ENCODE measurements around the gene TMEM198.

TMEM198 gene

DNA sequence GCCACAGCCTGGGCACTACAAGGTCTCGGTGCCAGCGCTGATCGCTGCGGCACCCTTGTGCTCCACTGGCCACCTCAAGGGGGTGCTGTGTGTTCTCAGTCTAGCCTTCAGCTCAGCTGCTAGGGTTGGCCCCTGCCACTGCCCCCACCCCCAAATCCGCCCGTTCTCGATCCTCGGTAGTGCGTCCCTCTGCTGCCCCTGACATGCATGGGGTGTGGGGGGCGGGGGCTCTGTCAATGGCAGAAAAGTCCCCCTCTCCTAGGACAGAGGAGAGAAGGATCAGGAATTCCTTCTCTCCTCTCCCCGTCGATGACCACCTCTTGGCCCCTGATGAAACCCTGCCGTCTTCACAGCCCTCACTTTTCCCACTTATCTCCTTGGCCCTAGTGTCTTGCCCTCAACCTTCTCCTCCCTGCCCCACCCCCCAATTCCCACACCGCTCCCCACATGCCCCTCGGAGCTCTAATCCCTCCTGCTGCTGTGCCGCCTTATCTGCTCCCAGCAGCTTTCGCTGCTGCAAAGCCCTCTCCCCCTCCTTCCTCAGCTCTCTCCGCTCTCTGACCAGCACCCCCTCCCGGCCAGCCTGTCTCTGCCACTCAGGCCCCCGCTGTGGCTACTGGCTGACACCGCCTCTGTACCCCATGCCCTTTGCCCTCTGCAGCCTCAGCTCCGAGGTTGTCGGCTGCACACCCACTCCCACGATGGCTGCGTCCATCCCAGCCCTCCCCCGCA lies 33.9 kb upstream of the TMEM198 start:
- DNase-seq: peak; percentile 22 to 26

DNA sequence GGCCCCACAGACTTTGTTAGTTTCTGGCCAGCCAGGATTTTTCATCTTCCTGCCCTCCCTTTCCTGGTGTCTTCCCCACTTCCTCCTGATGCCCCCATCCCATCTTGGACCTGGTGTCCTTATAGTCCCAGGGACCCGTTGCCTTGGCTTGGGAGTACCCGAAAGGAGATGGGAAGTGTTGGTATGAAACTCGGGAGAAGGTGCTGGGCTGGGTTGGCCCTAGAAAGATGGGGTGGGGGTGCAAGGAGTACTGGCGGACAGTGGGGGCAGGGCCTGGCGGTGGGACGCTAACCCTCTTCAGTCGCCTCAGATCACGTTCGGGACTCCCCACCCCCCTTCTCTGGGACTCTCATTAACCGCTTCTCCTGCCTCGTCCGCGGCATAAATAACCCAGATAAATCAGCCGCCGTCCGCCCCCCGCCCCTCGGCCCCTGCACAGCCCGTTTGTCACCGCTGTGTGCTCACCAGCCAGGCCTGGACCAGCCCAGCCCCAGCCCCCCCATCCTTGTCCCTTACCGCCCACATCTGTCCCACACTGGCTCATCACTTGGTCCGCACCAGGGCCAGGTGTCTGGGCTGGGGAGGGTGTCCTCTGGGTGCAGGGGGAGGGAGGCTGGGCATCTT lies 33.2 kb upstream of the TMEM198 start:
- no peak for DNase-seq

DNA sequence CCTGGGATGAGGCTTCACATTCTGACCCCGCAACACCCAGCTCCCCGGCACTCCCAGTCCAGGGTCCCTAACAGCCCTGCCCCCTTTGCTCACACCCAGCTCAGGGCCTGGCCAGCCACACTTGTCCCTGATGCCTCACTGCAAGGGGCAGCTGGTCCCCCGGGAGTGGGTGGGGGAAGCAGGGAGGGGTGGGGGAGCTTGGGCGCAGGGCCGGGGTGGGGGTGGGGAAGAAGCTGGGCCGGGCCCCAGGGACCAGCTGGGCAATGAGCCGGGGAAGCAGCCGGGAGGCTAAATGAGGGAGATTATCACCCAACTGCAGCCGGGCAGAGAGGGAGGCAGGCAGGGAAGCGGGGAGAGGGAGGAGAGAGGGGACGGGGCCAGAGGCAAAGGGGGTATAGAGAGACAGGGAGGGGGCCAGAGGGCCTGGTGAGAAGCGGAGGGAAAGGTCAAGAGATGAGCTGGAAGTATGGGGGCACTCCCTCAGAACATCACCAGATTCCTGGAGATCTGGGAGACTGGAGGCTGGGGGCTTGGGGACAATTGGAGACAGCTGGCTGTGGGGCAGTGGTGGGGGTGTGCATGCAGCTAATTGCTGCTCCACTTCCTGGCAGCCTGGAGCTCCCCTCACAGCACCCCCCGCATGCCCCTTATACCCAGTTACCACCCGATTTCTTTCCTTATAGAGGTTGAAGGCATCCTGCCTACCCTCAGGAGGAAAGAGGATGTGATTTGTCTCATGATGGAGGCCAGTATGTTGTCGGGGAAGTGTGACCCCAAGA lies 32.1 kb upstream of the TMEM198 start:
- DNase-seq: no peak

DNA sequence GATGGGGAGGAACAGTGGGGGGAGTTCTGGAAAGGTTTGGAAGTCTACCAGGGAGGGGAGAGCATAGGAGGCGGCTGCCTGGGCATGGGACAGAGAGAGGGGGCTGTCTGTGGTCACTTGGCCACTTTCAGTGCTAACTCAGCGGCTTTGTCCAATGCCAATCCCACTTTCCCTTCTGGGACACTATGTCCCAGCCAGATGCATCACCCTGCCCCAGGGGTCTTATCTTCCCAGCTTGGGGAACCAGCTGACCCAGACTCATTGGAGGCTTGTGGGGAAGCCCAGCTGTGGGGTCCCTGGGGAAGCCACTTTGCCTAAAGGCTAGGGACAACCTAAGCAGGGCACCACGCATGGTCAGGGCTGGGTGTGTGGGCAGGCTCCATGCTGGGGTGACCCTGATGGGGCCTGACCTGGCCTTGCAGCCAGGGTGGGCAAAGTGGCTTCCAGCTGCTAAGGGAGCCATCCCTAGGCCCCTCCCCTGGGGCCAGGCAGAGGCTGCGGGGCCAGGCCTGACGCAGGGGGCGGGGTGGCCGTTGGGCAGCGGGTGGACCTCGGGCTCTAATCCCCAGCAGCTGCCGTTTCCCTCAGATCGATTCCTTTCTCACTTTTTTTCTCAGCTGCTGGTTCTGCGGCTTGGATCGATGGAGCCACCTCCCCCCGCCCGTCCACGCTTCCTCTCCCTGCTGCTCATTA lies 31.2 kb upstream of the TMEM198 start:
- no peak for DNase-seq

DNA sequence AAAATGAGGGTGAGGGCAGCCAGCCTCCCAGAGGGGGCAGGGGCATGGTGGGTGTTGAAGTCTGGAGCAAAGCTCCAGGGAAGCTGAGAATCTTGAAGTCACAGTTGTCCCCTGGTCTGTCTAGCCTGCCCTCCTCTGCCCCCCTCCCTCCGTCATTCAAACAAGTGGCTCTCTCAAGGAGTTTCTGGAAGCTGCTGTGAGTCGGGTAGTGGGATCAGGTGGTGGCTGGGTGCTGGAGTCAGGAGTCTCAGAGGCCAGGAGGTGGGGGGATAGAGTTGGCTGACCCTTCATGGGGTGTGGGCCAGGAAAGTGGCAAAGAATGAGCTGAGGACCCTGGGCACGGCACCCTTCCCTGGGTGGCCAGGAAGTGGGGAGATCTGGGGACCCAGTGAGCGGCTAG lies 30.0 kb upstream of the TMEM198 start:
- no peak for DNase-seq

DNA sequence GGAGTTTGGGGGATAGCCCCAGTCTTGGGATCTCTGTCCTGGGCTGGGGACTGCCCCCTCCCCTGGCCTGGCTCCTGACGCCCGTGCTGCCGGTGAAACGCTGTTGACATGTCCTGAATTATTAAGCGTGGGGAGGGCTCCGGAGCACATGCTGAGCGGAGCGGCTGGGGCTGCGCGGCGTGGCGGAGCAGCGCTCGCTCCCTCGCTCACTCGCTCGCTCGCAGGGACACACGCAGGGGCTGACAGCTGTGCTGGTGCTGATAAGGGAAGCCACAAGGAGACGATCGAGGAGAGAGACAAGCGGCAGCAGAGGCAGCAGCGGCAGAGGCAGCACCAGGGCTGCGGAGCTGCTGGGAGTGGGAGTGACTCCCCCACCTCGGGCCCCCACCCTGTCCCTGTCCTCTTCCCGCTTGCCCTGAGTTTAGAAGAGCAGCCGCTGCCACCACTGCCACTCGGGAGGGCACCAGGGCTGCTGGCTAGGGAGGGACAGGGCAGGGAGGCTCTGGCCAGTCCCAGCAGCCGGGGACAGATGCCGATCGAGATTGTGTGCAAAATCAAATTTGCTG lies 29.5 kb upstream of the TMEM198 start, which contains the start of gene ASIC4:
Gene ASIC4, plus strand, starts transcription at position 287 of the 566 bp plus-strand sequence. Its CDS starts 243 bp downstream, at position 530.
- peak in 1 of 2 donors; percentile 34 for DNase-seq

DNA sequence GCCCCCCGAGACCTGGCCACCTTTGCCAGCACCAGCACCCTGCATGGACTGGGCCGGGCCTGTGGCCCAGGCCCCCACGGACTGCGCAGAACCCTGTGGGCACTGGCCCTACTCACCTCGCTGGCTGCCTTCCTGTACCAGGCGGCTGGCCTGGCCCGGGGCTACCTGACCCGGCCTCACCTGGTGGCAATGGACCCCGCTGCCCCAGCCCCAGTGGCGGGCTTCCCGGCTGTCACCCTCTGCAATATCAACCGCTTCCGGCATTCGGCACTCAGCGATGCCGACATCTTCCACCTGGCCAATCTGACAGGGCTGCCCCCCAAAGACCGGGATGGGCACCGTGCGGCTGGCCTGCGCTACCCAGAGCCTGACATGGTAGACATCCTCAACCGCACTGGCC lies 29.0 kb upstream of the TMEM198 start:
- DNase-seq: no peak

DNA sequence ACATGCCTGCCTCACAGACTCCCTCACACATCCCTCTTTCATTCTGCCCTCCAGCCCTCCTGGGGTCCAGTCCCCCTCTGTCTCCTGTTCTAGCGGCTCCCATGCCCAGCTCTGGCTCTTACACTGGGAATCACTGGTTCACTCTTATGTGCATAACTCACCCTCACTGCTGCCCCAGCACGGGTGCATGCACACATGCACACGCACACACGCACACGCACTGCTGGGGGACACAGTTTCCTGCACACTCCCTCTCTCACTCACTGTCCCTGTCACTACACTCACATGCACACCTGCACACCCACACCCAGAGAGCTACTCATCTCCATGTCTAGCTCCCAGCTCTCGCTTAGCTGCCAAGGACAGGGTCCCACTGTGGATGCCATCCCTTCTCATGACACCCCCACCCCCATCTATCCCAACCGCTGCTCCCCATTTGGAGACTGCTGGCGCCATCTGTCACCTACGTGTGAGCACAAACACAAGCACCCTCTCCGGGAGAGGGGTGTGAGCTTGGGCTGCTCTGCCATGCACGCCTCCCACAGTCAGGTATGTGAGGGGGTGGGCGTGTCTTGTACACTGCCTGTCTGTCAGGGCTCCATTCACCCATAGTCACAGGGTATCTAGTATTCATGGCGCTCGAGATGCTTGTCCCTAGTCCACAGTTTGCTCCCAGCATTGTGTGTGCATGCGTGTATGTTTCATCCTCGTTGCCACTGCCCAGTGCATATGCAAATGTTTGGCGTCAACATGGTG lies 27.8 kb upstream of the TMEM198 start:
- DNase-seq: no peak

DNA sequence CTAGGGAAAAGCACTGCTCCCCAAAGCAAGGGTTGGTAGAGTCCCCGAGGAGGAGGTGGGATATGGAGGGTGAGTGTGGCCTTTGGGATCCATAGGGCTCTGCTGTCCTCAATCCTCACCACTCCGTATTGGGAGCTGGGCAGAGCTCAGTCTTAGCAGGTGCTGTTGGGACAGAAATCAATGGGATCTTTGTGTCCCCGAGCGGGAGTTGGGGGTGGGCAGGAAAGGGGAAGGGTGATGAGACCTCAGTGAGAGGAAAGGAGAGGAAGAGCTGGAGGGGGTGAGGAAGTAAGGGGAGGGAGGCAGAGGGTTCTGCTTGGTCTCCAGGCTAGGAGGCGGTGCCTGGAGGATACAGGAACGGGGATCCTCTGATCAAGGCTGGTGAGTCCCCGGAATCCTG lies 26.9 kb upstream of the TMEM198 start:
- no peak for DNase-seq

DNA sequence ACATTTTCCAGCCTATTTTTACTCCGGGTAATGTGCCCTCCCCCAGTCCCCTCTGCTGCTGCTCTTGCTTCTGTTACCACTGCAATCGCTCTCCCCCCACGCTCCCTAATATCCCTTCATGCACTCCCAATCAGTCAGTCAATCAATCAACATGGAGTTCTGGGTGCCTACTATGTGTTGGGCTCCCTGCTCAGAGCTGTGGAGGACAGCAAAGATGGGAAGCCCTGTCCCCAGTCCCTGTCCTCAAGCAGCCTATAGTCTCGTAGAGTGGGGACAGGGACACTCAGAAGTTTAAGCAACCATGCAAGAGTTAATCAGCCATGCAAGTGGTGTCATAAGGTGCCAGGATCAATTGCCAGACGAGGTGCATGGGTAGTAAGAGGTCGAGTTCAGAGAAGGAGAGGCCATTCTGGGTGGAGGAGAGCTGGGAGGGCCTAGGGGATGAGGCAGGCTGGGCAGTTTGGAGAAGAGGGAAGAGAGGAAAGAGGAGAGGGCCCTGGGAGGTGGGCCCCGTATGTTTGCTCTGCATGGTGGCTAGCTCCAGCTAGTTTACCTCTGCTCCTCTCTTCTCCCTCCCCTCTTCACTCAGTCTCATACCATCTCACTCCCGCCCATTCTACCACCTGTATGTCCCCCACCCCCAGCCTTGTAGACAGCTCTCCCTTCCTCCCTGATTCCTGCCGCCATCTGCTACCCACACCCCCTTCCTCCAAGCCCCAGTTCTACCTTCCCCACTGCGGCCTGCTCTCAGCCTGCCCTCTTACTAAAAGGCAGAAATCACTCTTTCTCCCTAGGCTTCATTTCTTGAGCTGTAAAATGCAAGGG lies 25.7 kb upstream of the TMEM198 start:
- no peak for DNase-seq

DNA sequence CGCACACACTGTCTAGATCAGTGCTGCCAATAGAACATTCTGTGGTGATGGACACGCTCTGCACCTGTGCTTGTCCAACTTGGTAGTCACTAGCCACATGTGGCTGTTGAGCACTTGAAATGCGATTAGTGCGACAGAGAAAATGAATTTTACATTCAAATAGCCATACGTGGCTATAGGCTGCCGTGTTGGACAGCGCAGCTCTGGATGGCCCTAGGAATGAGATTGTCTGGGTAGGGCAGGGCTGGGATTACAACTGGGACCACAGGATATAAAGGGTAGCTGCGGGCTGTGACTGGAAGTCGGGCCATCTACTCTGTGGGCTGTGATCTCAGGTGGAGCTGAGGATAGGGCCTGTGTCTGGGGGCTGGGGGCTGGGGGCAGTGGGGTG lies 24.3 kb upstream of the TMEM198 start:
- DNase-seq: no peak

DNA sequence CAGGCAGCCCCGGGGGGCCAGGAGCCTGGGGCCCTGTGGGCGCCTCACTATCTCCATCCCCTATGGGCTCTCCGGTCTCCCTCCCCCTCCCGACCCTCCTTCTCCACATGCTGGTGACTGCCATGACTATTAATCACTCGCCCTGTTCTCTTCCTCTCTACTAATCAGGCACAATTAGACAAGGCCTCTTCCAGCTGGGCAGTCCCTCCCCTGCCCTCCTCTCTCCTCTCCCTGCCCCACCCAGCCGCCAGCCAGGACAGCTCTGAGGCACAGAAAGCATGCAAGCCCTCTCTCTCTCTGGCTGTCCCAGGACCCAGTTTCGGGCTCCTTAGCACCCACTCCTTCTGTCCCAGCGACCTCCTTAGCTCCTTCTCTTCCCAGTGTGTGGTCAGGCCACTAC lies 23.7 kb upstream of the TMEM198 start:
- no peak for DNase-seq

DNA sequence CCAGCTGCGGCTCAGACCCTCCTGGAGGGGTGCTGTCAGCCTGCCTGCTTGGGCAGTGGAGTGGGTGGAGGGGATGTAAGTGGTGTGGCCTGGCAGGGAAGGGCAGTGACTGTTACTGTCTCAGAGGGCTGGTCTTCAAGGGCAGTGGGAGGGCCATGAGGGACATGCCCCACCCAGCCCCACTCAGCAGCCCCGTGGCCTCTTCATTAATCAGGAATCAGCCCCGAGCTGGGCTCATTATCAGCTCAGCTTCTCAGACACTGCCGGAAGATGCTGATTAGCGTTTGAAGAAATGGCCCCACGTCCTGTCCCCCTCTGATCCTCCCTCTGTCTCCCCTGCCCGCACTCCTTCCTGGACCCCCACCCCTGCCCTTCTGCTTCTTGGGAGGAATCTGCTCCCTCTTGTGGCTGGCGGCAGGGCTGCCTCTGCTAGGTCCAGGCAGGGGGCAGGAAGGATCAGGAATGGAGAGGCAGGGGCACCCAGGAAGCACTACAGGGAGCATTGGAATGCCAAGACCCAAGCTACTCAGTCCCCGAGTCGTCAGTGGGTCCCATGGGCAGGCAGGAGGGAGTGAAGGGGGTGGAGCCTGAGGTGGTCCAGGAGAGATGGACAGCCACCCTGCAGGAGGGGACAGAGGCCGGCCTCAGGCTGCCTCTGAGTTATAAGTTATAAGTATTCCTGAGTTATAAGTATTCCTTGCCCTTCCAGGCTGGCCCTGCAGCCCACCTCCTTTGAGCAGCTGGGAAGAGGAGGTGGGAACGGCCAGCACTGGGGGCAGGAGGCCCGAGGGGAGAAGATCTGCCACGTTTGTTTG lies 22.6 kb upstream of the TMEM198 start:
- DNase-seq: no peak

DNA sequence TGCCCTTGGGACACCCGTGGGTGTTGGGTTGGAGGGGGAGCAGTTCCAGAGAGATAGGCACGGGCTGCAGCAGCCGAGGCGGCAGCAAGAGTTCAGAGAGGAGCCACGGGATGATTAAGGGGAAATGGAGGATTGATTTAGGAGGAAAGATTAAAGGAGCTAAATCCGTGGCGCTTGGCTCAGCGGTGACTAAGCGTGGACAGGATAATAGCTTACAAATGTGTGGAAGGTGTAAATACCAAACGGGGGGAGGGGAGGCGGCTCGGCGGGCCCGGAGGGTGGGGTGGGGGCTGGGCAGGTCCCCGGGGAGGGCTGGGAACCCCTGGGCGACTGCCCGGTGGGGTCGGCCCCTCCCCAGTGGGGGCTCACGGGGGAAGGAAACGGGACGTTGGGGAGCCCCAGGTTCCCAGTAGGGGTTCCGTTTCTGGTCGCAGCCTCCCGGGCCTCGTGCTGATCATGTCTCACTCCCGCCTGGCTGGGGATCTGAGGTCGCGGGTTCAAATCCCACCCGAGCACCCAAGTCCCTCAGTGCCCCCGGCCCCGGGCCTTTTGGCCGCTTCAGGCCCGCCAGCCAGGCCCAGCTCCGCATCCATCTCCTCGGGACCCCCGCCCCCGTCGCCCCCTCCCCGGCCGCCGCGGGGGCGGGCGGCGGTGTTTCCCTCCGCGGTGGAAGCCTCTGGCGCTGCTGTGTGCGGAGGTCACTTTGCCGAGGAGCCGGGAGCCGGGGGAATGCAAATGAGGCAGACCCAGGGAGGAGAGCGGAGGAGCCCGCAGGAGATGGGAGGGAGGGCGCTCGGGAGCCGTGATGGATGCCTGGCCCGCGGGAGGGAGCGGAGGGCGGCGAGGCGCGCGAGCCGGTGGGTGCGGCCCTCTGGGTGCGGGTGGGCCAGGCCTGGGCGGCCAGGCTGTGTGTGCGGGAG lies 21.5 kb upstream of the TMEM198 start:
- DNase-seq: no peak

DNA sequence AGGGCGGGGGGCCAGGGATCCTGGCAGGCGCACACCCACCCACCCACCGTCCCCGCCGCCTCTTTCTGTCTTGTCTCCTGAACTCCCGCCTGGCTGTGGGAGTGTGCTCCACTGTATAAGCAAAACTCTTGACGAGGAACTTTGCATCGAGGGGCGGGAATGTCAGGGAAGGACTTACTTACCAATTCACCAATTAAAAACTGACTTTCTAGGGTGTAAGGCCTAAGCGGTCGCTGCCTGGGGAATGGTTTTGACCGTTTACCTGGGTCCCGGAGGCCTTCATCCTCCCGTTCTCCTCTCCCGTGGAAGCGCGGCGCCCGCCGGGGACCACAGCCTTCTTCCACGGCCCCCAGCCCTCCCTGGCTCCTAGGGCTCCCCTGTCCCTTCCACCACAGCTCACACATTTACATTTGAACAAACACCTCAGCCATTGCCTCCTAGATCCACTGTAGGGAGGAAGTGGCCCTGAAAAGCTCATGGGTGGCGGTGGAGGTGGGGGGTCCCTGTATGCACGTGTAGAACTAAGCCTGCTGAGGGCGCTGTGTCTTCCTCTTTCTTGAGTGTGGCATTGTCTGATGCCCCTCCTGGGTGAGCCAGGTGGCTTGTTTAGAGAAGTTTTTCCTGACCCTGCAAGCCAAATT lies 20.7 kb upstream of the TMEM198 start:
- DNase-seq: no peak

DNA sequence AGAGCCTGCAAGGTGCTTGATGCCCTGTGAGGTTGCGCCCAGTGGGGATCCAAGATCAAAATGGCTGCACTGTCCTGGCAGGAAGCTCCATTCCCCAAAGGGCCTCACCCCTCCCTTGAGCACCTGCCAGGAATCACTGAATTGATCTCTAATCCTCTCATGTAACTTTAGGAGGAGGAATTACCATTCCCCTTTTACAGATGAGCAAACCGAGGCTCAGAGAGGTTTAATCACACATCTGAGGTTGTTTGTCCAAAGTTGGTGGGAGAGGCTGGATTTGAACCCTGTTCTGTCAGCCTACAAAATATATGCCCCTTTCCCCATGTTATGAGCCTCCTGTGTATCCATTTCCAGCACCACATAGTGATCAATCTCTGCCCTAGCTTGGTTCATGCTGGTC lies 19.0 kb upstream of the TMEM198 start:
- no peak for DNase-seq

DNA sequence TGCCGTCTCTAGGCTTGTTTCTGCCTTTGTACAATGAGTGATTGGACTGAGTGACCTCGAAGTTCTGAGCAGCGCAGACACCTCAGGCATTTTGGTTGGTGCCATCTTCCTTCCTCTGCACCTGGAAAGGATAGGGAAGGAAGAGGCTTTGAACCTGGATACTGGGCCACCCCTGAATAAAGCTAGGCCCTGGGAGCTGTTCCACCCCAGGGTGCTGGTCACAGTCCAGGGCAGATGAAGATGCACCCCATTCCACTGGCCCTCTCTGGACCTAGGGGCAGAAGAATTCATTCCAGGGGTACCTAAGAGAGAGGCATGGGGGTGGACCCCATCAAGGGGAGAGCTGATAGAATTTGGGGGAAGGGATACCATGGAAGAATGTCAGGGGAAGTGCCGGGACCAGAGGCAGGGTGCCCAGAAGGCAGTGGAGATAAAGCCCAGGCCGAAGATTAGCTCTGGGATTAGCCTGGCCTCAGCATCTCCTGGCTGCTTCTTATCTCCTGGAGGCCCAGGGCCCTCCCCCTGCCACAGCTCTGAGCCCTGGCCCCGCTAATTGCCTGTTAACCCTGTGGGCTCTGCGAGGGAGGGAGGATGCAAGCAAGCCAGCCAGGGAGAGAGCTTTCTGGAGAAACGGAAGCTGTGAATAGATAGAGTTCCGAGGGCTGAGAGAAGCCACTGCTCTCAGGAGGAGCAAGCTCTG lies 18.1 kb upstream of the TMEM198 start:
- DNase-seq: no peak

Data from bone marrow (tissue), 2 donors.